ENCODE results near the gene NUMB.
A peak's percentile ranks its signal among the peaks of the same experiment; 100 is the strongest.

Gene NUMB

GRCh38 chr14:73458183-73458976 lies at the start of gene NUMB:
Gene NUMB, minus strand, starts transcription at chr14:73458546. Its CDS starts 102,795 bp downstream, at chr14:73355751.
- Mint-ChIP-seq H3K4me3 (peak within 1 kb of the TSS; percentile 92), H3K4me1 (ENCODE audit: low read depth) (peaks cover 33% of the 10 kb centered on the region), H3K27me3 (ENCODE audit: low read depth) (no peaks in the 10 kb centered on the region), H3K27ac (peak within 1 kb of the TSS; percentile 87), H3K36me3 (ENCODE audit: low read depth) (no peaks in the 10 kb centered on the region), H3K9me3 (no peaks in the 10 kb centered on the region)

GRCh38 chr14:73503648-73504047 lies 45.3 kb upstream of the NUMB start:
- Mint-ChIP-seq H3K36me3 (ENCODE audit: low read depth) (peaks cover 2% of the 10 kb centered on the region), H3K27ac (no peak overlapping the region), H3K9me3 (no peaks in the 10 kb centered on the region), H3K4me1 (ENCODE audit: low read depth) (no peaks in the 10 kb centered on the region), H3K4me3 (no peak overlapping the region), H3K27me3 (ENCODE audit: low read depth) (no peaks in the 10 kb centered on the region)

GRCh38 chr14:73502017-73502619 lies 43.8 kb upstream of the NUMB start:
- H3K27ac Mint-ChIP-seq, result no peak overlapping the region
- no peak overlapping the region for H3K4me3 Mint-ChIP-seq
- no peaks in the 10 kb centered on the region for H3K27me3 Mint-ChIP-seq (ENCODE audit: low read depth)
- peaks cover 2% of the 10 kb centered on the region for H3K36me3 Mint-ChIP-seq (ENCODE audit: low read depth)
- no peaks in the 10 kb centered on the region for H3K9me3 Mint-ChIP-seq
- H3K4me1 Mint-ChIP-seq (ENCODE audit: low read depth), result no peaks in the 10 kb centered on the region

GRCh38 chr14:73500360-73500759 lies 42.0 kb upstream of the NUMB start:
- H3K4me3 Mint-ChIP-seq, result no peak overlapping the region
- peaks cover 4% of the 10 kb centered on the region for H3K4me1 Mint-ChIP-seq (ENCODE audit: low read depth)
- H3K36me3 Mint-ChIP-seq (ENCODE audit: low read depth), result peaks cover 7% of the 10 kb centered on the region
- no peaks in the 10 kb centered on the region for H3K27me3 Mint-ChIP-seq (ENCODE audit: low read depth)
- no peaks in the 10 kb centered on the region for H3K9me3 Mint-ChIP-seq
- no peak overlapping the region for H3K27ac Mint-ChIP-seq

GRCh38 chr14:73494593-73494992 lies 36.2 kb upstream of the NUMB start:
- H3K4me3 Mint-ChIP-seq, result no peak overlapping the region
- peaks cover 31% of the 10 kb centered on the region for H3K4me1 Mint-ChIP-seq (ENCODE audit: low read depth)
- peaks cover 27% of the 10 kb centered on the region for H3K36me3 Mint-ChIP-seq (ENCODE audit: low read depth)
- no peaks in the 10 kb centered on the region for H3K9me3 Mint-ChIP-seq
- no peak overlapping the region for H3K27ac Mint-ChIP-seq
- H3K27me3 Mint-ChIP-seq (ENCODE audit: low read depth), result peaks cover 2% of the 10 kb centered on the region

- H3K4me1 Mint-ChIP-seq (ENCODE audit: low read depth), result peaks cover 32% of the 10 kb centered on the region
- H3K36me3 Mint-ChIP-seq (ENCODE audit: low read depth), result peaks cover 27% of the 10 kb centered on the region
- H3K27ac Mint-ChIP-seq, result no peak overlapping the region
- no peaks in the 10 kb centered on the region for H3K9me3 Mint-ChIP-seq
- H3K4me3 Mint-ChIP-seq, result peak overlapping the region; percentile 84
- H3K27me3 Mint-ChIP-seq (ENCODE audit: low read depth), result peaks cover 6% of the 10 kb centered on the region
These were observed 34.3 kb upstream of the NUMB start for GRCh38 chr14:73492670-73493069.

GRCh38 chr14:73492043-73492552 lies 33.8 kb upstream of the NUMB start:
- Mint-ChIP-seq H3K36me3 (ENCODE audit: low read depth) (peaks cover 27% of the 10 kb centered on the region), H3K27me3 (ENCODE audit: low read depth) (peaks cover 6% of the 10 kb centered on the region), H3K27ac (peak overlapping the region; percentile 63), H3K4me1 (ENCODE audit: low read depth) (peaks cover 32% of the 10 kb centered on the region), H3K4me3 (peak overlapping the region; percentile 84), H3K9me3 (no peaks in the 10 kb centered on the region)

GRCh38 chr14:73491256-73492042 lies 33.1 kb upstream of the NUMB start:
- Mint-ChIP-seq H3K4me1 (ENCODE audit: low read depth) (peaks cover 32% of the 10 kb centered on the region), H3K27ac (peak overlapping the region; percentile 63), H3K27me3 (ENCODE audit: low read depth) (peaks cover 6% of the 10 kb centered on the region), H3K9me3 (no peaks in the 10 kb centered on the region), H3K36me3 (ENCODE audit: low read depth) (peaks cover 27% of the 10 kb centered on the region), H3K4me3 (peak overlapping the region; percentile 84)

GRCh38 chr14:73489481-73490175 lies 31.3 kb upstream of the NUMB start:
- Mint-ChIP-seq H3K36me3 (ENCODE audit: low read depth) (peaks cover 14% of the 10 kb centered on the region), H3K27ac (peak overlapping the region; percentile 21), H3K27me3 (ENCODE audit: low read depth) (peaks cover 6% of the 10 kb centered on the region), H3K4me1 (ENCODE audit: low read depth) (peaks cover 23% of the 10 kb centered on the region), H3K9me3 (no peaks in the 10 kb centered on the region), H3K4me3 (peak overlapping the region; percentile 70)

- Mint-ChIP-seq H3K27ac (no peak overlapping the region), H3K36me3 (ENCODE audit: low read depth) (no peaks in the 10 kb centered on the region), H3K27me3 (ENCODE audit: low read depth) (peaks cover 5% of the 10 kb centered on the region), H3K9me3 (no peaks in the 10 kb centered on the region), H3K4me1 (ENCODE audit: low read depth) (no peaks in the 10 kb centered on the region), H3K4me3 (no peak overlapping the region)
These were observed 20.3 kb upstream of the NUMB start for GRCh38 chr14:73478684-73479083.

- H3K27ac Mint-ChIP-seq, result no peak overlapping the region
- no peaks in the 10 kb centered on the region for H3K36me3 Mint-ChIP-seq (ENCODE audit: low read depth)
- H3K4me1 Mint-ChIP-seq (ENCODE audit: low read depth), result no peaks in the 10 kb centered on the region
- H3K4me3 Mint-ChIP-seq, result no peak overlapping the region
- no peaks in the 10 kb centered on the region for H3K9me3 Mint-ChIP-seq
- peaks cover 5% of the 10 kb centered on the region for H3K27me3 Mint-ChIP-seq (ENCODE audit: low read depth)
These were observed 19.4 kb upstream of the NUMB start for GRCh38 chr14:73477618-73478266.

GRCh38 chr14:73476451-73476931 lies 18.1 kb upstream of the NUMB start:
- H3K27ac Mint-ChIP-seq, result no peak overlapping the region
- no peaks in the 10 kb centered on the region for H3K4me1 Mint-ChIP-seq (ENCODE audit: low read depth)
- peaks cover 5% of the 10 kb centered on the region for H3K27me3 Mint-ChIP-seq (ENCODE audit: low read depth)
- no peaks in the 10 kb centered on the region for H3K36me3 Mint-ChIP-seq (ENCODE audit: low read depth)
- H3K4me3 Mint-ChIP-seq, result no peak overlapping the region
- no peaks in the 10 kb centered on the region for H3K9me3 Mint-ChIP-seq

GRCh38 chr14:73474952-73475351 lies 16.6 kb upstream of the NUMB start:
- no peaks in the 10 kb centered on the region for H3K4me1 Mint-ChIP-seq (ENCODE audit: low read depth)
- no peaks in the 10 kb centered on the region for H3K9me3 Mint-ChIP-seq
- H3K4me3 Mint-ChIP-seq, result no peak overlapping the region
- H3K36me3 Mint-ChIP-seq (ENCODE audit: low read depth), result no peaks in the 10 kb centered on the region
- peaks cover 5% of the 10 kb centered on the region for H3K27me3 Mint-ChIP-seq (ENCODE audit: low read depth)
- no peak overlapping the region for H3K27ac Mint-ChIP-seq

Measured in T-helper 1 cell treated with Interleukin-12 subunit alpha and Interleukin-12 subunit beta and Interleukin-4 antibody, amounts not matched to agents 30 μg/mL and 1 μg/mL, for 36 hours (primary cell).